Body of pancreas (tissue), 4 donors: ENCODE measurements around the gene SLCO3A1.

Source experiments
- CTCF ChIP-seq, 7 experiments: fragments of 450-650 bp in 4 of 7; fragments of 200-600 bp in 3 of 7; sonication (generic) in 3 of 7; IDR thresholded peaks; one replicate each; pipeline ENCODE4 v1.5.1; 2016 to 2019; ENCODE audit warnings: antibody characterized with exemption in 7 of 7
- POLR2A ChIP-seq, 3 donors: fragments of 450-650 bp; IDR thresholded peaks; one replicate each; pipeline ENCODE4 v1.6.1; 2016; ENCODE audit warnings: antibody characterized with exemption in 3 of 3, mild to moderate bottlenecking in 2 of 3

- TF ChIP-seq CTCF (IDR thresholded peaks at IDR 0.05) (no peak), POLR2A (IDR thresholded peaks at IDR 0.05) (no peak)
These were observed 290.3 kb downstream of the SLCO3A1 start for GRCh38 chr15:92143765-92144164.
